SU-DHL-6 (cell line): ENCODE results near the gene CCDC83.

Experiments
- EZH2phosphoT487 ChIP-seq: fragments of 200-600 bp; sonication (generic), shearing (Covaris generic); conservative IDR thresholded peaks from 2 replicates; pipeline ENCODE4 v1.6.1; 2018; ENCODE audit warnings: mild to moderate bottlenecking, antibody characterized with exemption, low read length, moderate library complexity, mixed read lengths
- TF ChIP-seq, protein P1 (sequence below): fragments of 200-600 bp; sonication (generic); IDR thresholded peaks from one replicate; pipeline ENCODE4 v1.5.1; 2017; ENCODE audit warnings: antibody characterized with exemption, mild to moderate bottlenecking, low read length, moderate library complexity; ENCODE audit not compliant: insufficient read depth, poor library complexity, severe bottlenecking

DNA sequence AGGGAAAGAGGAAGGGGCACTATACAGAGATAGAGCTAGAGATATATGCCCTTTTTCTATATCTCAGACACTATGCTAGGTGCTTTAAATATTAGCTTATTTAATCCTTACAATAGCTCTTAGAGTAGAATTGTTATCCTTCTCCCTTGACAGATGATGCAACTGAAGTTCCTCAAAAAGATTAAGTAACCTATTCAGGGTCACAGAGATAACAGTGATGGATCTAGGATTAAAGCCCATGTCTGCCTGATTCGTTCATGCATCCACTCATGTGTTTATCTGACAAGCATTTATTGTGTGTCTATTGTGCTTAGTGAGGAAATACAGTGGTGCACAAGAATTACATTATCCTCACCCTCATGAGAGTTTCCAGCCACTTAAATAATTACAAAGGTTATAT lies 8.7 kb downstream of the CCDC83 start:
- TF ChIP-seq, protein P1, sequence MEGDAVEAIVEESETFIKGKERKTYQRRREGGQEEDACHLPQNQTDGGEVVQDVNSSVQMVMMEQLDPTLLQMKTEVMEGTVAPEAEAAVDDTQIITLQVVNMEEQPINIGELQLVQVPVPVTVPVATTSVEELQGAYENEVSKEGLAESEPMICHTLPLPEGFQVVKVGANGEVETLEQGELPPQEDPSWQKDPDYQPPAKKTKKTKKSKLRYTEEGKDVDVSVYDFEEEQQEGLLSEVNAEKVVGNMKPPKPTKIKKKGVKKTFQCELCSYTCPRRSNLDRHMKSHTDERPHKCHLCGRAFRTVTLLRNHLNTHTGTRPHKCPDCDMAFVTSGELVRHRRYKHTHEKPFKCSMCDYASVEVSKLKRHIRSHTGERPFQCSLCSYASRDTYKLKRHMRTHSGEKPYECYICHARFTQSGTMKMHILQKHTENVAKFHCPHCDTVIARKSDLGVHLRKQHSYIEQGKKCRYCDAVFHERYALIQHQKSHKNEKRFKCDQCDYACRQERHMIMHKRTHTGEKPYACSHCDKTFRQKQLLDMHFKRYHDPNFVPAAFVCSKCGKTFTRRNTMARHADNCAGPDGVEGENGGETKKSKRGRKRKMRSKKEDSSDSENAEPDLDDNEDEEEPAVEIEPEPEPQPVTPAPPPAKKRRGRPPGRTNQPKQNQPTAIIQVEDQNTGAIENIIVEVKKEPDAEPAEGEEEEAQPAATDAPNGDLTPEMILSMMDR, result no peak
- no peak for TF ChIP-seq EZH2phosphoT487
